ENCODE results near the gene IL22RA2. TPM values are rescaled to one million over a fixed set of nuclear protein-coding genes. Genes with fewer than 3 reads are reported as not detected.

Gene IL22RA2
- total and polyA plus RNA-seq, 12 donors, result not detected

DNA sequence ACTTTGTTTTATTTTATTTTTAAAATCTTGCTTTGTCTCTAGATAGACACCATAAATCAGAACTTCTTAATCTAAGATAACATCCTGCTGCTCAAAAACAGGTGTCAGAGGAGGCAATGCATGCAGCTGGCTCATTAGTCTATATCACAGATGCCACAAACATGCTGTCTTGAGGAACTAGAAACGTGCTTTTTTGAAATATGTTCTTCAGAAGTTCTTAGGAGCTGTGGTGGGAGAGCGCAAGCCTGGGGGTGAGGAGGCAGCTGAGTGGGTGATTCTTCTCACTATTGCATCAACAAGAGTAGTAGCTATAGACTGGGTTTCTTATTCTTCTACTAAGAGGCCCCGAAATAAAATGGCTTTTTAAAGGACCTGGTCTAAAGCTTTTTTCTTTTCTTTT, 23.4 kb downstream of the IL22RA2 start:
- Histone ChIP-seq H3K27ac (no peak overlapping the region), H3K36me3 (replicated peaks in 1 of 2) (no peaks in the 10 kb centered on the region), H3K4me3 (no peak overlapping the region), H3K9me3 (replicated peaks in 1 of 3) (no peaks in the 10 kb centered on the region), H3K27me3 (no peaks in the 10 kb centered on the region), H3K4me1 (replicated peaks in 1 of 2) (no peaks in the 10 kb centered on the region)
- TF ChIP-seq, protein P1, sequence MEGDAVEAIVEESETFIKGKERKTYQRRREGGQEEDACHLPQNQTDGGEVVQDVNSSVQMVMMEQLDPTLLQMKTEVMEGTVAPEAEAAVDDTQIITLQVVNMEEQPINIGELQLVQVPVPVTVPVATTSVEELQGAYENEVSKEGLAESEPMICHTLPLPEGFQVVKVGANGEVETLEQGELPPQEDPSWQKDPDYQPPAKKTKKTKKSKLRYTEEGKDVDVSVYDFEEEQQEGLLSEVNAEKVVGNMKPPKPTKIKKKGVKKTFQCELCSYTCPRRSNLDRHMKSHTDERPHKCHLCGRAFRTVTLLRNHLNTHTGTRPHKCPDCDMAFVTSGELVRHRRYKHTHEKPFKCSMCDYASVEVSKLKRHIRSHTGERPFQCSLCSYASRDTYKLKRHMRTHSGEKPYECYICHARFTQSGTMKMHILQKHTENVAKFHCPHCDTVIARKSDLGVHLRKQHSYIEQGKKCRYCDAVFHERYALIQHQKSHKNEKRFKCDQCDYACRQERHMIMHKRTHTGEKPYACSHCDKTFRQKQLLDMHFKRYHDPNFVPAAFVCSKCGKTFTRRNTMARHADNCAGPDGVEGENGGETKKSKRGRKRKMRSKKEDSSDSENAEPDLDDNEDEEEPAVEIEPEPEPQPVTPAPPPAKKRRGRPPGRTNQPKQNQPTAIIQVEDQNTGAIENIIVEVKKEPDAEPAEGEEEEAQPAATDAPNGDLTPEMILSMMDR (IDR thresholded peaks at IDR 0.05), result no peak
- no peak for TF ChIP-seq POLR2A (IDR thresholded peaks at IDR 0.05)
- DNase-seq, result no peak
- WGBS, 4 donors, result 65 to 81% (median 77%) methylated on average over 3 of the region's 3 CpGs
- intact Hi-C loops (cut with DNase I), result no loop called here

DNA sequence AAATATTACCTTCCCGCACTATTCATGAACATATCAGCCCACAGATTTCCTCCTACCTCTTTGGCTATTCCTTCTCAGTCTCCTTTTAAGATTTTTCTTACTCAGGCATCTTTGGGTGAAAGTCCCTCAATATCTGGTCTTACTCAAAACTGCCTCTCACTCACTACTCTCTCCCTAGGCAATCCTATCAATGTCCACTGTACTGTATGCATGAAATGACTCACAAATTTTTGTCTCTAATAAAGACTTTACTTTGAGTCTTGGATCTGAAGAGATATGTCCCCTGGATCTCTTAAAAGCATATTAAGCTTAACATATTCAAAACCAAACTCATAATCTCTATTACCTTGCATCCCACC, 24.4 kb downstream of the IL22RA2 start:
- no peak for DNase-seq
- Histone ChIP-seq H3K4me1 (replicated peaks in 1 of 2) (no peaks in the 10 kb centered on the region), H3K9me3 (replicated peaks in 1 of 3) (no peaks in the 10 kb centered on the region), H3K4me3 (no peak overlapping the region), H3K27ac (peak overlapping the region in 1 of 5 donors; percentile 8), H3K27me3 (no peaks in the 10 kb centered on the region), H3K36me3 (replicated peaks in 1 of 2) (no peaks in the 10 kb centered on the region)
- intact Hi-C loops (cut with DNase I), result no loop called here
- TF ChIP-seq POLR2A (IDR thresholded peaks at IDR 0.05), result no peak
- TF ChIP-seq, protein P1 (IDR thresholded peaks at IDR 0.05), result no peak
- 23 to 68% (median 53%) methylated on average over 1 of the region's 1 CpG for WGBS, 4 donors

DNA sequence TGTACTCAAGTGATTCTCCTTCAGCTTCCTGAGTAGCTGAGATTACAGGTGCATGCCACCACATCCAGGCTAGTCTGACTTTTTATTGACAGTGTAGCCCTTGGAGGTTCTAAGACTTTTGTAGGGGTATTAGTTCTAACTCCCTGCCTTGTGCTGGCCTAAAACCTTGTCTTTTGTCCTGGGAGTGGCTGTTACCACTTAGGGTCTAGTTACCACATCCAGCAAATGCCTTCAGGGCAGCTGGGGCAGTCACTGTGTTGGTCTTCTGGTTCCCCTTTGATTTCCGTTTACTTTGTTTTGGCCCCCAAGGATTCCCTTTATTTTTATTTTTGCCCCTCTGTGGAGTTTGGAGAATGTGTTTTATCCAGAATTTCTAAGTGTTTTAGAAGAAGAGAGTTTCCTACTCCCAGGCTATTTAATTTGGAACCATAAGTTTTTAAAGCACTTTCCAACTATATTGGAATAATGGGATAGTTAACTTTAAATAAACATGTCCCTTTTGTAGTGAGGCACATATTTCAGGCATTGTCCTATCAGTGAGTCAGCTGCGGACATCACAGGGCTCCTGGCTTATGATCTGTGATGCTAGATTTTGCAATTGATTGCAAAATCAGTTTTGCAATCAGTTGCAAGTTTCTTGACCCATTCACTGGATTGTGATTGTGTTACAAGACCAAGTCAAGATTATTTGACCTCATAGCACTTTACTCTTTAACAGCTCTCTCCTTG, 25.0 kb downstream of the IL22RA2 start:
- peak in 6 of 7 donors; percentile 49 to 75 (median 60) for DNase-seq
- WGBS, 4 donors, result 34 to 53% (median 43%) methylated on average over 2 of the region's 2 CpGs
- Histone ChIP-seq H3K4me3 (no peak overlapping the region), H3K9me3 (replicated peaks in 1 of 3) (no peaks in the 10 kb centered on the region), H3K36me3 (replicated peaks in 1 of 2) (no peaks in the 10 kb centered on the region), H3K27me3 (no peaks in the 10 kb centered on the region), H3K4me1 (replicated peaks in 1 of 2) (no peaks in the 10 kb centered on the region), H3K27ac (peak overlapping the region in 1 of 5 donors; percentile 8)
- no peak for TF ChIP-seq POLR2A (IDR thresholded peaks at IDR 0.05)
- TF ChIP-seq, protein P1 (IDR thresholded peaks at IDR 0.05), result no peak
- intact Hi-C loops (cut with DNase I), result no loop called here

DNA sequence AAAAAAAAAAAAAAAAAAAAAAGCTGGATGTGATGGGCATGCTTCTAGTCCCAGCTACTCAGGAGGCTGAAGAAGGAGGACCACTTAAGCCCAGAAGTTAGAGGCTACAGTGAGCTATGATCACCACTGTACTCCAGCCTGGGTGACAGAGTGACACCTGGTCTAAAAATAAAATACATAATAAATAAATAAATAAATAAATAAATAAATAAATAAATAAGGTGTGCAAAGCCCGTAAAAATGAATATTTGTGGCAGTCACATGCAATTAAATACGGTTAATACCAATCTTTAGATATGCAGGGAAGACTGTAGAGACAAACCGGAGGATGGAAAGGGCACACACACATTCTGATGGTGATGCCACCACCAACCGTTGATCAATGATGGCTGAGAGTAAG, 26.2 kb downstream of the IL22RA2 start:
- Histone ChIP-seq H3K4me3 (no peak overlapping the region), H3K36me3 (replicated peaks in 1 of 2) (no peaks in the 10 kb centered on the region), H3K27me3 (no peaks in the 10 kb centered on the region), H3K9me3 (replicated peaks in 1 of 3) (no peaks in the 10 kb centered on the region), H3K27ac (no peak overlapping the region), H3K4me1 (replicated peaks in 1 of 2) (no peaks in the 10 kb centered on the region)
- intact Hi-C loops (cut with DNase I), result no loop called here
- no peak for DNase-seq
- no peak for TF ChIP-seq POLR2A (IDR thresholded peaks at IDR 0.05)
- TF ChIP-seq, protein P1 (IDR thresholded peaks at IDR 0.05), result no peak
- WGBS, 4 donors, result 91 to 95% (median 92%) methylated on average over 4 of the region's 4 CpGs
